WTC11 (cell line): ENCODE measurements around the gene RXRA. TPM values are rescaled to one million over a fixed set of nuclear protein-coding genes. Genes with fewer than 3 reads are reported as not detected.
A peak's percentile ranks its signal among the peaks of the same experiment; 100 is the strongest.

ENCODE experiments used
- ATAC-seq: fragments of 200-7000 bp; cut with Tn5 transposase; 2 replicates; pipeline ENCODE4 v1.10.0; 2021; ENCODE audit warnings: mild to moderate bottlenecking, moderate library complexity
- CTCF ChIA-PET: fragments of 300-600 bp; sonication (Branson Sonifier 250); formaldehyde crosslinking; loops from one replicate; lab custom pipeline; 2021; ENCODE audit warnings: antibody characterized with exemption; lab: Charles Lee
- POLR2A ChIA-PET: fragments of 350-600 bp; sonication (Branson Sonifier 250); formaldehyde crosslinking; loops from one replicate; lab custom pipeline; 2021; ENCODE audit warnings: antibody characterized with exemption; lab: Charles Lee
- DNase-seq: peaks from one replicate; pipeline ENCODE4 v3.0.0; 2021; ENCODE audit warnings: low spot score
- H3K27ac Mint-ChIP-seq: 2 replicates; pipeline ENCODE4 v1.8.0; 2021; ENCODE audit warnings: mixed read lengths
- H3K27me3 Mint-ChIP-seq: 2 replicates; pipeline ENCODE4 v1.8.0; 2021; ENCODE audit warnings: low read depth, mild to moderate bottlenecking, moderate library complexity, mixed read lengths
- H3K36me3 Mint-ChIP-seq: 2 replicates; pipeline ENCODE4 v1.8.0; 2021; ENCODE audit warnings: mixed read lengths
- H3K4me1 Mint-ChIP-seq: 2 replicates; pipeline ENCODE4 v1.8.0; 2022; ENCODE audit warnings: mixed read lengths
- H3K4me3 Mint-ChIP-seq: 2 replicates; pipeline ENCODE4 v1.8.0; 2021; ENCODE audit warnings: mild to moderate bottlenecking, moderate library complexity, mixed read lengths
- H3K9me3 Mint-ChIP-seq: 2 replicates; pipeline ENCODE4 v1.8.0; 2021; ENCODE audit warnings: mixed read lengths
- ATF2 ChIP-seq: sonication (generic); formaldehyde crosslinking; IDR thresholded peaks from 2 replicates; pipeline ENCODE4 v1.8.1; 2022; ENCODE audit warnings: low read depth, missing genetic modification reagents, borderline replicate concordance
- CBFB ChIP-seq: sonication (generic); formaldehyde crosslinking; IDR thresholded peaks from 2 replicates; pipeline ENCODE4 v1.8.1; 2022; ENCODE audit warnings: mild to moderate bottlenecking, low read depth, missing genetic modification reagents
- E2F5 ChIP-seq: sonication (generic); formaldehyde crosslinking; IDR thresholded peaks from 2 replicates; pipeline ENCODE4 v1.8.1; 2022; ENCODE audit warnings: mild to moderate bottlenecking, moderate library complexity, missing genetic modification reagents
- FOXJ3 ChIP-seq: sonication (generic); formaldehyde crosslinking; IDR thresholded peaks from 2 replicates; pipeline ENCODE4 v1.9.0; 2021; ENCODE audit warnings: missing genetic modification reagents, mild to moderate bottlenecking, borderline replicate concordance
- GABPB1 ChIP-seq: sonication (generic); formaldehyde crosslinking; IDR thresholded peaks from 2 replicates; pipeline ENCODE4 v1.8.1; 2023; ENCODE audit warnings: mild to moderate bottlenecking, missing genetic modification reagents
- MAX ChIP-seq: sonication (generic); formaldehyde crosslinking; IDR thresholded peaks from 2 replicates; pipeline ENCODE4 v1.8.0; 2022; ENCODE audit warnings: mild to moderate bottlenecking, missing genetic modification reagents
- PRDM15 ChIP-seq: sonication (generic); formaldehyde crosslinking; IDR thresholded peaks from 2 replicates; pipeline ENCODE4 v1.8.0; 2022; ENCODE audit warnings: missing genetic modification reagents
- TCF7 ChIP-seq: sonication (generic); formaldehyde crosslinking; IDR thresholded peaks from 2 replicates; pipeline ENCODE4 v1.8.0; 2022; ENCODE audit warnings: mild to moderate bottlenecking, low read depth, missing genetic modification reagents, moderate library complexity
- TEAD4 ChIP-seq: sonication (generic); formaldehyde crosslinking; IDR thresholded peaks from 2 replicates; pipeline ENCODE4 v1.8.0; 2022; ENCODE audit warnings: mild to moderate bottlenecking, missing genetic modification reagents
- USF1 ChIP-seq: sonication (generic); formaldehyde crosslinking; IDR thresholded peaks from 2 replicates; pipeline ENCODE4 v1.8.0; 2022; ENCODE audit warnings: mild to moderate bottlenecking, missing genetic modification reagents
- USF2 ChIP-seq: sonication (generic); formaldehyde crosslinking; IDR thresholded peaks from 2 replicates; pipeline ENCODE4 v1.8.1; 2023; ENCODE audit warnings: mild to moderate bottlenecking, missing genetic modification reagents, moderate library complexity
- ZNF121 ChIP-seq: sonication (generic); formaldehyde crosslinking; IDR thresholded peaks from 2 replicates; pipeline ENCODE4 v1.8.0; 2023; ENCODE audit warnings: missing genetic modification reagents
- ZNF396 ChIP-seq: fragments of 250-450 bp; sonication (Bioruptor Pico); IDR thresholded peaks from 2 replicates; pipeline ENCODE4 v1.8.0; 2021; ENCODE audit warnings: mild to moderate bottlenecking, moderate library complexity, borderline replicate concordance
- ZNF416 ChIP-seq: fragments of 250-450 bp; sonication (Bioruptor Pico); IDR thresholded peaks from 2 replicates; pipeline ENCODE4 v1.9.0; 2021; ENCODE audit warnings: mild to moderate bottlenecking, inconsistent platforms
- ZNF532 ChIP-seq: fragments of 250-450 bp; sonication (Bioruptor Pico); IDR thresholded peaks from 2 replicates; pipeline ENCODE4 v1.9.0; 2021; ENCODE audit warnings: mild to moderate bottlenecking, borderline replicate concordance
- total RNA-seq: library from RNA; stranded (reverse); gene quantifications from 3 replicates; pipeline ENCODE4 v1.2.3, GENCODE V29; 2021

The RXRA gene
- total RNA-seq, 1 experiment from 2014 or later: 27.5 TPM

GRCh38 chr9:134328841-134329575, 2.8 kb downstream of the RXRA start:
- no peak for ATAC-seq
- ChIA-PET CTCF (interaction anchor here (1.0 to 2.2 kb wide), 3 partner anchors 9 to 160 kb away, joined by 3 to 11 read pairs (median 5); no protein-coding TSS in a partner anchor), POLR2A (no interaction called here)
- Mint-ChIP-seq H3K36me3 (no peaks in the 10 kb centered on the region), H3K4me1 (peaks cover 33% of the 10 kb centered on the region), H3K27me3 (no peaks in the 10 kb centered on the region), H3K27ac (peak overlapping the region; percentile 88; the same call in 1 of the 2 replicates), H3K9me3 (no peaks in the 10 kb centered on the region), H3K4me3 (no peak overlapping the region)
- TF ChIP-seq USF1 (CRISPR knock-in tag) (peak; percentile 67), PRDM15 (no peak), USF2 (CRISPR knock-in tag) (peak; percentile 52; the same call in 1 of the 2 replicates)
- no peak for DNase-seq

GRCh38 chr9:134329576-134329855, 3.3 kb downstream of the RXRA start:
- Mint-ChIP-seq H3K27ac (peak overlapping the region; percentile 88; the same call in 1 of the 2 replicates), H3K36me3 (no peaks in the 10 kb centered on the region), H3K4me1 (peaks cover 27% of the 10 kb centered on the region), H3K4me3 (no peak overlapping the region), H3K27me3 (no peaks in the 10 kb centered on the region), H3K9me3 (no peaks in the 10 kb centered on the region)
- ChIA-PET CTCF (interaction anchor here (1.0 kb wide), 2 partner anchors 9 to 15 kb away, joined by 3 to 5 read pairs; no protein-coding TSS in a partner anchor), POLR2A (interaction anchor here (0.6 kb wide), 1 partner anchor 301 kb away, joined by 3 read pairs; no protein-coding TSS in a partner anchor)
- ATAC-seq (no peak), DNase-seq (no peak)
- TF ChIP-seq ATF2 (CRISPR knock-in tag): no peak
- TF ChIP-seq FOXJ3 (CRISPR knock-in tag): no peak
- no peak for TF ChIP-seq ZNF396 (CRISPR knock-in tag)
- TF ChIP-seq MAX: no peak
- no peak for TF ChIP-seq GABPB1 (CRISPR knock-in tag)
- TF ChIP-seq TCF7 (CRISPR knock-in tag): no peak
- TF ChIP-seq ZNF121 (CRISPR knock-in tag): no peak
- TF ChIP-seq ZNF532 (CRISPR knock-in tag): no peak
- no peak for TF ChIP-seq E2F5 (CRISPR knock-in tag)
- TF ChIP-seq TEAD4 (CRISPR knock-in tag): no peak
- no peak for TF ChIP-seq CBFB (CRISPR knock-in tag)
- no peak for TF ChIP-seq ZNF416
